Neural cell (in vitro differentiated cells): ENCODE data around the gene AP2A2. TPM values are rescaled to one million over a fixed set of nuclear protein-coding genes. Genes with fewer than 3 reads are reported as not detected.

ENCODE experiments used
- H2AFZ ChIP-seq: fragments of 200-600, 300-800 bp; sonication (generic), shearing (Covaris generic); 2 replicates; pipeline ENCODE4 v1.6.0; 2014; ENCODE audit warnings: low read depth, mild to moderate bottlenecking, antibody characterized with exemption, low read length, moderate library complexity
- H3F3A ChIP-seq: fragments of 200-600 bp; shearing (Covaris generic); 2 replicates; pipeline ENCODE4 v1.6.1; 2016; ENCODE audit warnings: mild to moderate bottlenecking, moderate library complexity, mixed read lengths, antibody characterized with exemption, low read length; ENCODE audit not compliant: insufficient read depth, poor library complexity, severe bottlenecking
- H3K27ac ChIP-seq: fragments of 200-600, 300-800 bp; sonication (generic), shearing (Covaris generic); 2 replicates; pipeline ENCODE4 v1.5.1; 2014; ENCODE audit warnings: mild to moderate bottlenecking, low read length, moderate library complexity
- H3K27me3 ChIP-seq: fragments of 300-800, 200-600 bp; sonication (generic), shearing (Covaris generic); 2 replicates; pipeline ENCODE4 v1.6.0; 2014; ENCODE audit warnings: mild to moderate bottlenecking, low read depth, low read length, moderate library complexity; ENCODE audit not compliant: insufficient read depth
- H3K36me3 ChIP-seq: fragments of 300-800, 200-600 bp; sonication (generic), shearing (Covaris generic); 2 replicates; pipeline ENCODE4 v1.5.1; 2014; ENCODE audit warnings: mild to moderate bottlenecking, antibody characterized with exemption, low read length, moderate library complexity; ENCODE audit not compliant: insufficient read depth
- H3K4me2 ChIP-seq: fragments of 300-800, 200-600 bp; sonication (generic), shearing (Covaris generic); 2 replicates; pipeline ENCODE4 v1.6.0; 2014; ENCODE audit warnings: mild to moderate bottlenecking, low read length
- H3K4me3 ChIP-seq: fragments of 300-800, 200-600 bp; sonication (generic), shearing (Covaris generic); 2 replicates; pipeline ENCODE4 v1.5.1; 2014; ENCODE audit warnings: mild to moderate bottlenecking, low read length, moderate library complexity
- H3K79me2 ChIP-seq: fragments of 200-600 bp; shearing (Covaris generic); replicated peaks from 2 replicates; pipeline ENCODE4 v1.6.0; 2014; ENCODE audit warnings: mild to moderate bottlenecking, low read length, moderate library complexity; ENCODE audit not compliant: insufficient read depth
- H3K9ac ChIP-seq: fragments of 300-800, 200-600 bp; sonication (generic), shearing (Covaris generic); 2 replicates; pipeline ENCODE4 v1.6.1; 2016; ENCODE audit warnings: mild to moderate bottlenecking, low read length, mixed read lengths
- H3K9me2 ChIP-seq: fragments of 200-600 bp; shearing (Covaris generic); 2 replicates; pipeline ENCODE4 v1.6.1; 2016; ENCODE audit warnings: mild to moderate bottlenecking, low read length, mixed read lengths; ENCODE audit not compliant: insufficient read depth
- H3K9me3 ChIP-seq: fragments of 200-600, 300-800 bp; sonication (generic), shearing (Covaris generic); 2 replicates; pipeline ENCODE4 v1.6.1; 2016; ENCODE audit warnings: mild to moderate bottlenecking, mixed run types, low read length, moderate library complexity, mixed read lengths
- H4K20me1 ChIP-seq: fragments of 200-600 bp; shearing (Covaris generic); 2 replicates; pipeline ENCODE4 v1.6.1; 2016; ENCODE audit warnings: mild to moderate bottlenecking, mixed run types; ENCODE audit not compliant: insufficient read depth
- EP300 ChIP-seq: fragments of 450-650 bp; conservative IDR thresholded peaks from 2 replicates; pipeline ENCODE4 v1.6.1; 2014; ENCODE audit warnings: antibody characterized with exemption, mild to moderate bottlenecking, moderate library complexity; ENCODE audit not compliant: poor library complexity, severe bottlenecking
- EZH2 ChIP-seq: fragments of 200-600, 300-800 bp; shearing (Covaris generic), sonication (generic); IDR thresholded peaks from 2 replicates; pipeline ENCODE4 v1.6.1; 2014; ENCODE audit warnings: antibody characterized with exemption, low read length, borderline replicate concordance, mild to moderate bottlenecking; ENCODE audit not compliant: insufficient read depth, poor library complexity, severe bottlenecking
- MXI1 ChIP-seq: fragments of 450-650 bp; conservative IDR thresholded peaks from 2 replicates; pipeline ENCODE4 v1.6.1; 2014; ENCODE audit warnings: antibody characterized with exemption, mild to moderate bottlenecking; ENCODE audit not compliant: poor library complexity, severe bottlenecking
- POLR2AphosphoS5 ChIP-seq: IDR thresholded peaks from 2 replicates; pipeline ENCODE4 v1.6.1; 2012
- RAD21 ChIP-seq: fragments of 450-650 bp; conservative IDR thresholded peaks from 2 replicates; pipeline ENCODE4 v1.6.1; 2014; ENCODE audit warnings: antibody characterized with exemption, mild to moderate bottlenecking, moderate library complexity
- REST ChIP-seq: IDR thresholded peaks from 2 replicates; pipeline ENCODE4 v1.6.1; 2012; ENCODE audit warnings: borderline replicate concordance
- SMC3 ChIP-seq: fragments of 450-650 bp; conservative IDR thresholded peaks from 2 replicates; pipeline ENCODE4 v1.6.1; 2014; ENCODE audit warnings: antibody characterized with exemption, mild to moderate bottlenecking, moderate library complexity; ENCODE audit not compliant: poor library complexity
- TAF1 ChIP-seq: IDR thresholded peaks from 2 replicates; pipeline ENCODE4 v1.6.1; 2012; ENCODE audit warnings: low read depth
- polyA plus RNA-seq: library from polyadenylated mRNA; depleted of rRNA; stranded (reverse); fragments of >200 nt; gene quantifications from 2 replicates; pipeline ENCODE4 v1.2.3, GENCODE V29; 2014
- TF ChIP-seq, protein P1 (sequence below): fragments of 450-650 bp; IDR thresholded peaks from 2 replicates; pipeline ENCODE4 v1.5.1; 2014; ENCODE audit warnings: antibody characterized with exemption, mild to moderate bottlenecking, moderate library complexity; ENCODE audit not compliant: poor library complexity, severe bottlenecking

The AP2A2 gene
- polyA plus RNA-seq, 1 donor from 2014 or later, result 46.5 TPM

GRCh38 chr11:987671-988070 lies 62.0 kb downstream of the AP2A2 start:
- Histone ChIP-seq H3K27me3 (no peaks in the 10 kb centered on the region), H3F3A (no peaks in the 10 kb centered on the region), H2AFZ (no peak overlapping the region), H3K9me3 (no peaks in the 10 kb centered on the region), H3K9ac (no peak overlapping the region), H3K4me2 (no peak overlapping the region), H4K20me1 (no peaks in the 10 kb centered on the region), H3K36me3 (no peaks in the 10 kb centered on the region), H3K4me3 (no peak overlapping the region), H3K27ac (no peak overlapping the region), H3K79me2 (no peaks in the 10 kb centered on the region), H3K9me2 (no peaks in the 10 kb centered on the region)
- no peak for TF ChIP-seq TAF1
- no peak for TF ChIP-seq MXI1
- no peak for TF ChIP-seq POLR2AphosphoS5
- no peak for TF ChIP-seq EP300
- TF ChIP-seq, protein P1, sequence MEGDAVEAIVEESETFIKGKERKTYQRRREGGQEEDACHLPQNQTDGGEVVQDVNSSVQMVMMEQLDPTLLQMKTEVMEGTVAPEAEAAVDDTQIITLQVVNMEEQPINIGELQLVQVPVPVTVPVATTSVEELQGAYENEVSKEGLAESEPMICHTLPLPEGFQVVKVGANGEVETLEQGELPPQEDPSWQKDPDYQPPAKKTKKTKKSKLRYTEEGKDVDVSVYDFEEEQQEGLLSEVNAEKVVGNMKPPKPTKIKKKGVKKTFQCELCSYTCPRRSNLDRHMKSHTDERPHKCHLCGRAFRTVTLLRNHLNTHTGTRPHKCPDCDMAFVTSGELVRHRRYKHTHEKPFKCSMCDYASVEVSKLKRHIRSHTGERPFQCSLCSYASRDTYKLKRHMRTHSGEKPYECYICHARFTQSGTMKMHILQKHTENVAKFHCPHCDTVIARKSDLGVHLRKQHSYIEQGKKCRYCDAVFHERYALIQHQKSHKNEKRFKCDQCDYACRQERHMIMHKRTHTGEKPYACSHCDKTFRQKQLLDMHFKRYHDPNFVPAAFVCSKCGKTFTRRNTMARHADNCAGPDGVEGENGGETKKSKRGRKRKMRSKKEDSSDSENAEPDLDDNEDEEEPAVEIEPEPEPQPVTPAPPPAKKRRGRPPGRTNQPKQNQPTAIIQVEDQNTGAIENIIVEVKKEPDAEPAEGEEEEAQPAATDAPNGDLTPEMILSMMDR, result no peak
- no peak for TF ChIP-seq EZH2
- TF ChIP-seq REST, result no peak
- TF ChIP-seq SMC3, result no peak
- TF ChIP-seq RAD21, result no peak

GRCh38 chr11:990101-990500 lies 64.4 kb downstream of the AP2A2 start:
- Histone ChIP-seq H3K27ac (no peak overlapping the region), H3K9me2 (no peaks in the 10 kb centered on the region), H3K9me3 (no peaks in the 10 kb centered on the region), H3K36me3 (no peaks in the 10 kb centered on the region), H4K20me1 (no peaks in the 10 kb centered on the region), H3K27me3 (no peaks in the 10 kb centered on the region), H3K4me2 (no peak overlapping the region), H3K4me3 (no peak overlapping the region), H3K9ac (no peak overlapping the region), H2AFZ (no peak overlapping the region), H3F3A (no peaks in the 10 kb centered on the region), H3K79me2 (no peaks in the 10 kb centered on the region)
- TF ChIP-seq, protein P1, result no peak
- TF ChIP-seq TAF1, result no peak
- TF ChIP-seq SMC3, result no peak
- TF ChIP-seq MXI1, result no peak
- no peak for TF ChIP-seq EP300
- no peak for TF ChIP-seq POLR2AphosphoS5
- no peak for TF ChIP-seq EZH2
- TF ChIP-seq RAD21, result no peak
- no peak for TF ChIP-seq REST
